Activated CD8-positive, alpha-beta memory T cell treated with anti-CD3 and anti-CD28 coated beads for 4 hours (primary cell): ENCODE results near the gene EME2.

Experiments used
- DNase-seq, 2 donors: peaks; one replicate each; pipeline ENCODE4 v3.0.0-alpha.2; 2020; ENCODE audit warnings: low read depth in 2 of 2

EME2 gene

DNA sequence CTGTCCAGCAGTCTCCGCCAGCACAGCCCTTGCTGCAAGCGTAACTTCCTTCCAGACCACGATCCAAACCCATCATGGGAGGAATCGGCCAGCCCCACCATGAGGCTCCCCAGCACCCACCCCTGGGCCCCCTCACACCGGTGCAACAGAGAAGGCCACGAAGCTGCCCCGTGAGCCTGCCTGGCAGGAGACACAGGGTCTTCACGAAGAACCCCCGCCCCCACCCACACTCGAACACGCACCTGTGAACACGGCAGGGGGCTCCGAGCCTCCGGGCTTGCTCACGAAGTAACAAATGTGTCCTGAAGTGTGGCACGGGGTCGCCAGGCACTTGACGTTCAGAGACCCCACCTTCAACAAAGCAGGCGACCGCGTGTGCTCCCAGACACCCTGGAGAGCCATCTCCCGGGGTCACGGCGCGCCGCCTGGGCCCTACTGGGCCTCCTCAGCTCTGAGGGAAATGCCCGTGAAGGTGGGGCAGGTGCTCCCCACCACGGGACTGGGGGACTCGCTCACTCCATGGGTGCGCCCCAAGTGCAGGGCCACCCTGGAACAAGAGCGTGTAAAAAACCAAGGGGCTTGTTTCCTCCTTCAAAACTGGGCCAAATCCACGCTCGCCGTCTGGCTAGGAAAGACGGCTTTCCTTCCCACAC is 46.4 kb downstream of the EME2 start:
- DNase-seq = no peak

GRCh38 chr16:1819611-1820010 is 47.0 kb downstream of the EME2 start:
- DNase-seq = no peak

DNA sequence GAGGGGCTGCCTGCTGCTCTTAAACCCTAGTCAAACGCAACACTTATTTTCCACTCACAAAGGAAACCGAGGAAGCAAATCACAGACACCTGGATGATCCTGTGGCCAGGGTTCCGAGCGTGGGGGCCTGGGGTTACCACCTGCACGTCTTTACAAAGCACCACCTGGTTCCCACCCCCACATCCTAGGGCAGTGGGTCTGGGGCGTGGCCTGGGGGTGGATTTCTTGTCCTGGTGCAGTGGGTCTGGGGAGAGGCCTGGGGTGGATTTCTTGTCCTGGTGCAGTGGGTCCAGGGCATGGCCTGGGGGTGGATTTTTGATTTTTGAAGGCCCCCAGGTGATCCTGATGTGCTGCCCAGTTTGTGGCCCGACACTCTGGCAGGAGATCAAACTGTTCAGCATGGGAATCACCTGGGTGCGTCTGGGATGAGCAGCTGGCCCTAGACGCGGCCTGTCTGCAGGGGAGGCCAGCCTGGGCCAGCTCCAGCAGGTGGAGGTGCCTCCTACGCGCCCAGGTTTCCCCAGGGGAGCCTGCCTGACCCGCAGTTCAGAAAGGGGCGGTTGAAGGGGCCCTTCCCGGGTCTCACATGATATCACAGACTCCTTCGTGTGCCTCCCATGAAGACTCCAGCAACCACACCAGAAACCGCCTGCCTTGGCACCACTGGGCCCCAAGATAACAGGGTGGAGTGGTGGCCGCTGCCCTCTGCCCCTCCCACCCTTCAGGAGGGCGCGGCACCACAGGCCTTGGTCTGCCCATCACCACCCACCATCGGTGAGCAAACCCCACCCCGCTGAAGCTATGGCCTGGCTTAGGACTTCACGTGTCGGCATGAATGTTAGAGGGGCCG is 47.7 kb downstream of the EME2 start:
- DNase-seq = no peak

DNA sequence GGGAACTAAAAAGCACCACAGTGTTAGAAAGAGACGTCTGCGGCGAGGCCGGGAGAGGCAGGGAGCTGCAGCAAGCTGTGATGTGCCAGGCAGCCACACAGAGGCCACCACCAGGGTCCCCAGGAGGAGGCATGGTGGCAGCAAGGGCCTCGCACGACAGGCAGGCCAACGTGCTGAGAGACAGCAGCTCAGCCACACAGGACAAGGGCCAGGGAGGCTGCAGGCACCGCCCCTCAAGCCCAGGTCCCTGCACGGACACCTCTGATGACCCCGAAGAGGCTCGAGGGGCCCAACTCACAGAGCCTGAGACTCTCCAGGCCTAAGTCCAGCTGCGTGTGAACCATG is 48.3 kb downstream of the EME2 start:
- no peak for DNase-seq

- no peak for DNase-seq
These were observed 49.4 kb downstream of the EME2 start for GRCh38 chr16:1821861-1822611.

DNA sequence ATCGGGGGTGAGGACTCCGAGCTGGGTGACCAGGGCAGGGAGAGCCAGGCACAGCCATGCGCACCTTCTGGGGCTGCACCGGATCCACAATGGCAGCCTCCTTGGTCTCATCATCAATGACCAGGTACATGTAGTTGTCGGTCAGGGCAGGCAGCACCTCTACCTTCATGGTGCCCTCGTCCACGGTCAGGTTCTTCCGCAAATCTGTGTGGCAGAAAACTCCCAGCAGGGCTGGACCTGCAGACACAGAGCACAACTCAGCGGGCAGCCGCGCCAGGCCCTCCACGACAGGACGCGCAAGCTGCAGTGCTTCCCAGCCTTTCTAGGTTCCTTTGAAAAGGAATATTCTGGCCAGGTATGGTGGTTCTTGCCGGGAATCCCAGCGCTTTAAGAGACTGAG is 50.2 kb downstream of the EME2 start:
- no peak for DNase-seq

- DNase-seq = no peak
These were observed 51.2 kb downstream of the EME2 start for GRCh38 chr16:1823821-1824220.

DNA sequence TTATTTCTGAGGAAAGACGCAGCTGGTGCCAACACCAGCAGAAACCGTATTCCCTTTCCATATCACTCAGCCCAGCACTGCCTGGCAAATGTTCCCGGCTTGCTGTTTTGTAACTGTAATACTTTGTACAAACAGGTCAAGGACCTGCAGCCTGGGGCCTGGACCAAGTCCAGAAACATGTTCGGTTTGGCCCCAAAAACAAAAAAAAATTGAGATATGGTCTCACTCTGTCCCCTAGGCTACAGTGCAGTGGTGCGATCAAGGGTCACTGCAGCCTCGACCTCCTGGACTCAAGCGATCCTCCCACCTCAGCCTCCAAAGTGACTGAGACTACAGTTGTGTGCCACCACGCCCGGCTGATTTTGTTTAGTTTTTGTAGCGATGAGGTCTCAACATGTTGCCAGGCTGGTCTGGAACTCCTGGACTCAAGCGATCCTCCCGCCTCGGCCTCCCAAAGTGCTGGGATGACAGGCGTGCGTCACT is 52.8 kb downstream of the EME2 start:
- no peak for DNase-seq
